Hematopoietic multipotent progenitor cell treated with erythropoietin and hydrocortisone succinate and interleukin-3 and kit ligand, for 6 days (in vitro differentiated cells): ENCODE data around the gene TBCD.

ENCODE experiments used
- DNase-seq: peaks from one replicate; pipeline ENCODE4 v3.0.0-alpha.2; 2015

Gene TBCD

GRCh38 chr17:82909322-82909904 lies 157.5 kb downstream of the TBCD start:
- no peak for DNase-seq

GRCh38 chr17:82910041-82910481 lies 158.2 kb downstream of the TBCD start:
- DNase-seq, result no peak

DNA sequence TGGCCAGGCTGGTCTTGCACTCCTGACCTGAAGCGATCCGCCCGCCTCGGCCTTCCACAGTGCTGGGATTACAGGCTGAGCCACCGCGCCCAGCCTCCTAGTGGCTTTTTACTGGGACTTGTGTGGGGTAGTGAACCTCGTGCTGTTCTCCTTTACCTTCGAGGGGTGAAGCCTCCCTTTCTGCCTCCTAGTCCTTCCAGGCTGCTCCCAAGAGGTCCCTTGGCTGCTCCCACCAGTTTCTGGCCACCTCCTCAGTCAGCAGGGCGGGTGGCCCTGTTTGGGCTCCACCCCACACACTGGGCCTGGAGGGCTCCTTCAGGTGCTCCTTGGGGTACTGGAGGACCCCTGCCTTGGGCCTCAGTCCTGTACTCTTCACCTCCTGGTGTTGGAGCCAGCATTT lies 158.9 kb downstream of the TBCD start:
- DNase-seq, result no peak

- DNase-seq, result peak; percentile 60
Measured at GRCh38 chr17:82911822-82912221, 160.0 kb downstream of the TBCD start.

DNA sequence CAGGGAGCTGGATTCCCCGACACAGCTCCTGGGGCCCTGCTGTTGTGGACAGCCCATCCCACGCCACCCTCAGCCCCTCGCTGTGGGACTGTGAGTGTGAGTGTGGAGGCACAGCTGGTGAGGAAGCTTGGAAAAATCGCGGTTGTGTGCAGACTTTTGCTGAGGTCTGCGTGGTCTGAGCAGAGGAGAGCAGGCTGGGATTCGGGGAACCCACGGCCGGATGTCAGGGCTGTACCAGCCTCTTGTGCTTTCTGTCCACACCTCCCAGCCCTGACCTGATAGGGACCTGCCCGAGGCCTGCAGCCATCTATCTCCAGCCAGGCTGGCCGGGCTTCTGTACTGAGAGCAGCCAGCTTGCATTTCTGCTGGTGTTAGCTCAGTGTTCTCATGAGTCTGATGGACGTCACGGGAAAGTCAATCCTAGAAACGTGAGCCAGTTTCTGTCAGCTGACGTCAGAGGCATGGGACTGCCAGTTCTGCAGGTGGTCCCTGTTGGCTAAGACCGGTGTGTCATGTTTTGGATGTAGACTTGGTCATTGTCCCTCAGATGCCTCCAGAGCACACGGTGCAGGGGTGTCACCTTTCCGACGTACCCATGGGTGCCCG lies 160.7 kb downstream of the TBCD start:
- no peak for DNase-seq

GRCh38 chr17:82913304-82914043 lies 161.6 kb downstream of the TBCD start:
- peak; percentile 37 for DNase-seq

DNA sequence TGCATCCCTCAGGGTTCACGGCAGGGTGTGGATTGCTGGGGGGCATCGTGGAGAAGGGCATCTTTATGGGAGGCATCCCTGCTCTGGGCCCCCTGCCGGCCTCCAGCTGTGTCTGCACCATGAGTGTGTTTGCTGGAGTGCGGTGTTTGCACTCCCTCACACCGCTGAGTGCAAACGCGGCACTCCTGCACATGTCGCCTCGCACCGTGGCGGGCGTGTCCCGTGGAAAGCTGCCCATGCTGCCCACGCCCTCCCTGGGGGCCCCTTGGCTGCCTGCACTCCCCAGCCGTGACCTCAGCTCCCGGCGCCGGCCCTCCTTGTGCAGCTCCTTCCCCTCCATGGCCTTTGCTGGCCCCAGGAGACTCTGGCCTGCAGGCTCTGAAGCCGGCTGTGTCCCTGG lies 162.5 kb downstream of the TBCD start:
- DNase-seq, result no peak

GRCh38 chr17:82915010-82915756 lies 163.3 kb downstream of the TBCD start:
- no peak for DNase-seq

DNA sequence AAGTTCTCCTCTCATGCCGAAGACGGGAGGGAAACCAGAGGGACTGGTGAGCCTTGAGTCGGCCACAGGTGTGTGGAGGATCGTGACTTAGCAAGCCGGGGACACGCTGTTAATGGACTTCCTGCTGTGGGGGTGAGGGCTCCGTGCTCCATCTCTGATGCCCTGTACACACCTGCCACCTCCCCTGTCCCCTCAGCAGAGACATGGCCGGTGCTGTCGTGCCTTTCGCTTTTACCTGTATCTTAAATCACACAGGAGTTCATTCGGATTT lies 163.8 kb downstream of the TBCD start:
- no peak for DNase-seq

DNA sequence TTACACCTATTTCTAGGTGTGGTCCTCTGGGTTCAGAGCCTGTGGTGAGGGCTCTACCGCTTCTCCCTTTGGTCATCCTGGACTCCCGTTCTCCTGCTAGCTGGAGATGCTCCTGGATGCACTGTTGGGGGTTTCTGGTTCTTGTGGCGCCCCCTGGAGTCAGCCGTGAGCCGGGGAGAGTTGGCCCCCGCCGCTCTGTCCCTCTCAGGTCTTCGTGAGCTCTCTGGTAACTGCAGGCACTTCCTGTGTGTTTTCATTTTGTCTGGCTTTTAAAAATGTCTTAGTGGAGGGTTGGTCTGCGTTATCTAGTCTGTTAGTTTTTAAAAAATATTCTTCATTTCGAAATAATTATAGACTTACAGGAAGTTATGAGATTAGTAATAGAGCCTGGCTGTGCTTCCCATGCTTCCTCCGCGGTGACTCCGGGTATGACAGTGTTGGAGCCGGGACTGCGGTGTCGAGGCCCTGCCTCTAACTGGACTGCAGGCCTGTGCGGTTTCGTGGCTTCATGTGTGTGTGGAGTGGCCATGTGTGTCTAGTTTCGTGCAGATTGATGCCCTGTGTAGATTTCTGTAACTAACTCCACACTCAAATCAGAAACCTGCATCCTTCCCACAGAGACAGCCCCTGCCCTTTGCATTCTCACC lies 166.0 kb downstream of the TBCD start:
- peak; percentile 52 for DNase-seq

DNA sequence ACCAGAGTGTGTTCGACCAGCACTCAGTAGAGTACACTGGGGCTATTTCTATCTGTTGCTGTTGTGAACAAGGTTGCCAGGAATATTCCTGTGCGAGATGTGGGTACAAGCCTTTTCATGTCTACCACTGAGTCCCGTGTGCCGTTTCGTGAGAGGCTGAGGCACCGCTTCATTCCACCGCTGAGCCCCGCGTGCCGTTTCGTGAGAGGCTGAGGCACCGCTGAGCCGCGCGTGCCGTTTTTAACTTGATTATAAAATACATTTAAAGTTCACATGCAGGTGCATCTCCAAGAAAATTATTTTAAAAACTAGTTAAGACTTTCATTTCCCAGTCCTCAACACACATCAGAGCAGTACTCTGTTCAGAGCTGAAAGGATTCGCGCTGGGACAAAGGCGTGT lies 166.6 kb downstream of the TBCD start:
- no peak for DNase-seq

- DNase-seq, result no peak
Measured at GRCh38 chr17:82920150-82920549, 168.3 kb downstream of the TBCD start.

DNA sequence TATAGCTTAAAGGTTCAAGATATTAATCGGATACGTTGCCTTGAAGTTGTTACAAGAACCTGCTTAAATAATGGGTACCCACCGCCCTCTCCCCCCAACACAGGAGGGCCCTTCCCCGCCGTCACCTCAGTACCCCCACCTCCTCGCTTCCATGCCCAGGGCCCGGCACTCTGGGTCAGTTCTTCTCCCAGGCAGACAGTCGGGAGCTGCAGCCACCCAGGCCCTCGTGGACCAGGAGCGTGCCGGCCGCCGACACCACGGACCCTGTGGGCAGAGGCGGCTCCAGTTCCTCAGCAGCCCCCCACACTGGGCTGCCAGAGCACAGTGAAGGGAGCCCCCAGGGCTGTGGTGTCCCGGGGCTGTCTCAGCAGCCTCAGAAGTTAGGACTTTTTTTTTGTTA lies 168.8 kb downstream of the TBCD start:
- no peak for DNase-seq

DNA sequence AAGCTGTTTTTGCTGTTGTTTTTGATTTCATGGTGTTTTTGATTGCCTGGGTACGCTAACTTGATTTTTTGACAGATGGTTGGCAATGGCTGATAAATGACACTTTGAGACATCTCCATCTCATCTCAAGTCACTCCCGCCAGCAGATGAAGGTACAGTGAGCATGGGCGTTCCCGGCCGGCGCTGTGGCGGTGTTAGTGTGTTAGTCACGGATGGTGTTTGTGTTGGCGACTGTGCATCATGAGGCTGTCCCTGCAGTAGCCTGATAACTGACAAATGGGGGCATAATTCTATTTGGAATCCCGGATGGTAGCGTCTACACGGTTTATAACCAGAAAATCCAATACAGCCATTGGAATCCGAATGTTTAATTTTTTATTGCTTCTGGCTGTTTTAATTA lies 169.6 kb downstream of the TBCD start:
- DNase-seq, result no peak

DNA sequence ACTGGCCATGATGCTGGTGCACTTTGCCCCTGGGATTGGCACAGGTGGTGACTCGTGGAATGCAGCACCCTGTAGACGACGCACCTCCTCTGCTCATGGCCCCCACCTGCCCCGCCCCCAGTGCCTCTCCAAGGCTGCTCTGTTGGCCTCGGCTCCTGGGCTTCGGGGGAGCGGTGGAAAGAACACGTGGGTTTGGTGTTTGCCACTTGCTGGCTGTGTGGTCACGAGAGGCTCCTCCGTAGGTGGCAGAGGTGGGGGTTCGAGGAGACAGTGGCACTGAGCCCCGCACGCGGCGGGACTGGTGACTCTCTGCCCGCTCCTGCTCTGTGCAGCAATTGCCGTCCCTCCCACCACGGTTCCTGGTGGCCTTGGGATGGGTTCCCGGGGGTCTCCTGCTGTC lies 170.8 kb downstream of the TBCD start:
- DNase-seq, result no peak

- DNase-seq, result no peak
Measured at GRCh38 chr17:82923366-82924113, 171.7 kb downstream of the TBCD start.

DNA sequence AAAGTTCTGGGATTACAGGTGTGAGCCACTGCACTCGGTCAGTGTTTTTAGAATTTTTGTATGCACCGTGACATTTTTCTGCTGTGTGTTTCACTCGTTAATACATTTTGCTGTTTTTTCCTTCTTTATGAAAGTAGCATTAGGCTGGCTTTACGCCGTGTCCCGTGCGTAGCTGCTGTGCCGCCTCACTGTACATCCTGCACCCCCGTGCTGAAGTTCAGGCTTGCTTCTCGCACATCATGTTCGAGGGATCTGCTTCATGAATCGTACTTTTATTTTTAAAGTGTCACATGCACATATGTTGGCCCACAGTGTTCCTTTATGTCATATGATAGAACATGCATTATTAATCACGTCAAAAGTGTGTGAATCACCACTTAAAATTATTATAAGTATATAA lies 172.3 kb downstream of the TBCD start:
- no peak for DNase-seq

DNA sequence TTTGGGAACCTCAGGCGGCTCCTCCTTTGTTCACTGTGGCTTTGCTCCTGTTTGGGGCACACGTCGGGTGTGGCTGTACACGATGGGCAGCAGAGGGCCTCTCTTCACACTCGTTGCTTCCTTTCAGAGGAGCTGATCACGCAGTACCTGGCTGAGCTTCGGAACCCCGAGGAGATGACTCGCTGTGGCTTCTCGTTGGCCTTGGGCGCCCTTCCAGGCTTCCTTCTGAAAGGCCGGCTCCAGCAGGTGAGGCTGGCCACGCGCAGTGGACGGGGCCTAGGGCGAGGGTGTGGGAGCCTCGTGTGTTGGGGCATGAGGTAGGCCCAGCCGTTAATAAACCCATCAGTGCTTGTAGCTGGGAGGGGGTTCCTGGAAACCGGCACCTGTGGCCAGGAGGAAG lies 172.9 kb downstream of the TBCD start:
- DNase-seq, result no peak

DNA sequence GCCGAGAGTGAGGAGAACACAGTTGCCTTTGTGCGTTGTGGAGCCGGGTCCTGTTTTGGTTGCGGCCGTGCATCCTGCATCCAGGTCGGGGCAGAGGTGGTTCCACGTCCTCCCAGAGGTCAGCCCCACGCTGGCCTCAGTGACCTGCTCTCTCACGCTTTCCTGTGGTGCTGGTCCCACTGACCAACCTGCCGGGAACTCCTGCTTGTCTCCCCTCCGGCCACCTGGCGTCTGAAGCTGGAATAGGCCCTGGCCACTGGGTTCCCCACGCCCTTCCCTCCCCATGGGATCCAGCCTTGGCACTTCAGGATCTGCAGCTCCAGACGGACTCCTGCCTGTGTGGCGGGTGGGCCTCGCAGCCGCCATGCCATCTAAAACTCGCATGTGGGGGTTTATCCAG lies 173.5 kb downstream of the TBCD start:
- no peak for DNase-seq

GRCh38 chr17:82926081-82926480 lies 174.2 kb downstream of the TBCD start:
- no peak for DNase-seq

DNA sequence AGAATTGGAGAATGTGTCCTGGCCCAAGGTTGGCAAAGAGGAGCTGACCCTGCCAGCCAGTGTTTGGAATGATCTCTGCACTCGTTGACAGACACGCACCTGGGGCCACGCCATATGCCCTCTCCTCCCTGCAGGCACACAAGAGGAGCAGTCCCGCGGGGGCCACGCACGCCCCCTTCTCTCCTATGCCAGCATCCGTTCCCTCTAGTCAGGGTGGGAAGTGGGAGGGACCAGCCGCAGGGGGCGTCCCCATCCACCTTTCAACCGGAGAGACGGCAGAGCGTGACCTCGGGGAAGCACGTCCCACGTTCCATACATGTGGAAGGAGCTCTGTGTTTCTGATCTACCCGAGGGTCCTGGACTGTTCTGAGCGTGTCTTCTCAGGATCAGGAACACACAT lies 174.9 kb downstream of the TBCD start:
- DNase-seq, result no peak

GRCh38 chr17:82927311-82927660 lies 175.4 kb downstream of the TBCD start:
- DNase-seq, result no peak
